Subcutaneous adipose tissue (tissue), 4 donors: ENCODE data around the gene HTR3E. TPM values are rescaled to one million over a fixed set of nuclear protein-coding genes. Genes with fewer than 3 reads are reported as not detected.

Experiments
- total RNA-seq, 4 donors: library from RNA; depleted of rRNA; stranded (reverse); fragments of >200 nt; gene quantifications; one replicate each; pipeline ENCODE4 v1.1.0, GENCODE V29; 2016
- TF ChIP-seq, protein P1 (sequence below): fragments of 450-650 bp; IDR thresholded peaks from one replicate; pipeline ENCODE4 v1.5.1; 2016; ENCODE audit warnings: low read depth, mild to moderate bottlenecking, control low read depth, antibody characterized with exemption, moderate library complexity

HTR3E gene
- total RNA-seq, result not detected

DNA sequence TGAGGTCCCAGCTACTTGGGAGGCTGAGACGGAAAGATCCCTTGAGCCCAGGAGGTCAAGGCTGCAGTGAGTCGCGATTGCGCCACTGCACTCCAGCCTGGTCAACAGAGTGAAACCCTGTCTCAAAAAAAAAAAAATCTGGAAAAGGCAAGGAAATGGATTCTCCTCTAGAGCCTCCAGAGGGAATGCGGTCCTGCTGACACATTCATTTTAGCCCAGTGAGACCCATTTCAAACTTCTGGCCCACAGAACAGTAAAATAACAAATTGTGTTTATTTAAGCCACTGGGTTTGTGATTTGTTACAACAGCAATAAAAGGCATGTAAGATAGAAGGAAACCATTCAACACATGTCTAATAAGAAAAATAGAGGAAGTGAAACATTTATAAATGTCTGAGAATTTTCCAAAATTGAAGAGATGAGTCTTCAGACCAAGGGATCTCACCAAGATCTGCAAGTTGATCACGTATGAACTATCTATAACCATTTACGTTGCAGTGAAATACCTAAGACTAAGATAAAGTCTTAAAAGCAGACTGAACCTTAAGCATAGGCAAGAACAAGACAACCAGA, at the start of gene HTR3E:
Gene HTR3E, plus strand, starts transcription at position 254 of the 573 bp plus-strand sequence. CDS start 466 bp downstream, outside the sequence.
- TF ChIP-seq, protein P1, sequence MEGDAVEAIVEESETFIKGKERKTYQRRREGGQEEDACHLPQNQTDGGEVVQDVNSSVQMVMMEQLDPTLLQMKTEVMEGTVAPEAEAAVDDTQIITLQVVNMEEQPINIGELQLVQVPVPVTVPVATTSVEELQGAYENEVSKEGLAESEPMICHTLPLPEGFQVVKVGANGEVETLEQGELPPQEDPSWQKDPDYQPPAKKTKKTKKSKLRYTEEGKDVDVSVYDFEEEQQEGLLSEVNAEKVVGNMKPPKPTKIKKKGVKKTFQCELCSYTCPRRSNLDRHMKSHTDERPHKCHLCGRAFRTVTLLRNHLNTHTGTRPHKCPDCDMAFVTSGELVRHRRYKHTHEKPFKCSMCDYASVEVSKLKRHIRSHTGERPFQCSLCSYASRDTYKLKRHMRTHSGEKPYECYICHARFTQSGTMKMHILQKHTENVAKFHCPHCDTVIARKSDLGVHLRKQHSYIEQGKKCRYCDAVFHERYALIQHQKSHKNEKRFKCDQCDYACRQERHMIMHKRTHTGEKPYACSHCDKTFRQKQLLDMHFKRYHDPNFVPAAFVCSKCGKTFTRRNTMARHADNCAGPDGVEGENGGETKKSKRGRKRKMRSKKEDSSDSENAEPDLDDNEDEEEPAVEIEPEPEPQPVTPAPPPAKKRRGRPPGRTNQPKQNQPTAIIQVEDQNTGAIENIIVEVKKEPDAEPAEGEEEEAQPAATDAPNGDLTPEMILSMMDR, result no peak

- TF ChIP-seq, protein P1, result no peak
These were observed 46.5 kb upstream of the HTR3E start for GRCh38 chr3:184050217-184050847.

DNA sequence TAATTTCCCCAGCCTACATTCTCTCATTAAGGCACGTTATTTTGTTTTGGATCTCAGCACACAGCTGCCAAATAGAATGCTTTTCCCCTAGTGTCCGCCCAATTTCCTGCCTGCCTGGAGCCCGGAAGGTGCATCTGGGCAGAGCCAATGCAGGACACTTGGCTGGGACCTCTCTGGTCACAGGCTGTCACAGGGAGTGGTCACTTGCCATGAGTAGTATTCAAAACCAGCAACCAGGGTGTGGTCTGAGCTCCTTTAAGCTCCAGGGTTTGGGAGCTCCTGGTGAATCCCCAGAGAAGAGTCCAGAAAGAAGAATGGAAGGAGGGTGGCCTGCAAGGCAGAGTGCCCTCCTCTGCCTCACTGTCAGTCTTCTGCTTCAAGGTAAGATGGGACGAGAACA, 44.1 kb upstream of the HTR3E start, which contains the start of gene HTR3C:
Gene HTR3C, plus strand, starts transcription at position 281 of the 400 bp plus-strand sequence. Its CDS starts 34 bp downstream, at position 315.
- TF ChIP-seq, protein P1, result no peak

DNA sequence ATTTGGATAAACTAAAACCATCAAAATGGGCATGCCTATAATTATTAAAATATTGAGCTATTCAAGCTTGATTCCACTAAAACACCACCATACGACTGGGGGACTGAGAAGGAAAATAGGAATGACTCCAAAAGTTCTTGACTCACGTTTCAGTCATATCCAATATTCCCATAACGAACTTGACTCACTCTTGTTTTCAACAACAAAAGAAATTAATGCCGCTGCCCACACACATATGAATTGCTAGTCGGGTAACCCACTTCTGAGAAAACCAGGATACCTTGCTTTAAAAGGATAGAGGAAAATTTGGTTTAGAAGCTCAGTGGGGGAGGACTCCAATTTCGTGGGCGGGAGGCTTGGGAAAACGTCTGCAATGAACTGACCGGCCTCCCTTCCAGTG, 38.8 kb upstream of the HTR3E start:
- TF ChIP-seq, protein P1, result no peak

GRCh38 chr3:184059424-184059823, 37.4 kb upstream of the HTR3E start:
- TF ChIP-seq, protein P1, result no peak

GRCh38 chr3:184062637-184063036, 34.2 kb upstream of the HTR3E start:
- TF ChIP-seq, protein P1, result no peak

GRCh38 chr3:184066211-184066610, 30.7 kb upstream of the HTR3E start:
- TF ChIP-seq, protein P1, result no peak
